Effector memory CD4-positive, alpha-beta T cell (primary cell): ENCODE data around the gene ZNF219.
"Not testable (repeated sequence)": the region's sequence is repeated elsewhere in the genome, so short reads cannot be mapped to it uniquely, and the experiment has no call there.

Source experiments
- DNase-seq, 3 donors: peaks; one replicate each; pipeline ENCODE4 v3.0.0-alpha.2; 2020
- H3K27ac ChIP-seq: 2 replicates; pipeline ENCODE4 v1.7.0; 2013; ENCODE audit warnings: mild to moderate bottlenecking, low read length, moderate library complexity; ENCODE audit not compliant: insufficient read depth, poor library complexity, severe bottlenecking
- H3K27me3 ChIP-seq: replicated peaks from 2 replicates; pipeline ENCODE4 v1.7.0; 2013; ENCODE audit warnings: mild to moderate bottlenecking, low read length; ENCODE audit not compliant: insufficient read depth, control insufficient read depth, poor library complexity, severe bottlenecking
- H3K36me3 ChIP-seq: 2 replicates; pipeline ENCODE4 v1.7.0; 2013; ENCODE audit warnings: mild to moderate bottlenecking, low read length, moderate library complexity; ENCODE audit not compliant: control insufficient read depth, insufficient read depth
- H3K4me1 ChIP-seq: 2 replicates; pipeline ENCODE4 v1.7.0; 2013; ENCODE audit warnings: low read length, mild to moderate bottlenecking; ENCODE audit not compliant: control insufficient read depth, insufficient read depth, poor library complexity, severe bottlenecking
- H3K4me3 ChIP-seq: 2 replicates; pipeline ENCODE4 v1.7.0; 2013; ENCODE audit warnings: low read length, low read depth, mild to moderate bottlenecking; ENCODE audit not compliant: insufficient read depth, poor library complexity, severe bottlenecking
- H3K9me3 ChIP-seq: 2 replicates; pipeline ENCODE4 v1.7.0; 2013; ENCODE audit warnings: mild to moderate bottlenecking, low read length, moderate library complexity; ENCODE audit not compliant: control insufficient read depth

The ZNF219 gene

DNA sequence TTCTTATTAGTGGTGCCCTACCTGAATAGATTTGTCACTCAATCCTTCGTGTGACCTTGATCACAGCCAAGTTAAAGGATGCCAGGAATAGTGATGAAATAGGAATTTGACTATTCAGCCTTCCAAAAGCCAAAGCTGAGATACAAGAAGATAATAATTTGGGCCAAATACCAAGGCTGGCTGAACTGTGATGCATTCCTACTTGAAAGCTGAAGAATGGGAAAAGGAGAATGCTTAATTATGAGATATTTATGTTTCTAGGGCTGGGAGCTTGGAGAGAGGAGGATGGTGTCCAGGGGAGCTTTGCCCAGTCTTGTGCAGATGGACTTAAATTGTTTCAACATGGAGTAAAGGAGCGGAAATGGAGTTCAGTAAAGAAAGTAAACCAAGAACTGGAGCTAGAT, 51.1 kb downstream of the ZNF219 start:
- no peaks in the 10 kb centered on the region for H3K9me3 ChIP-seq
- no peak overlapping the region for H3K27ac ChIP-seq
- H3K4me3 ChIP-seq = no peak overlapping the region
- H3K4me1 ChIP-seq = peaks cover 10% of the 10 kb centered on the region
- no peaks in the 10 kb centered on the region for H3K36me3 ChIP-seq
- H3K27me3 ChIP-seq = peaks cover 5% of the 10 kb centered on the region
- DNase-seq = no peak

GRCh38 chr14:21043974-21044618, 54.4 kb downstream of the ZNF219 start:
- DNase-seq = peak in 1 of 3 donors; percentile 6
- no peaks in the 10 kb centered on the region for H3K36me3 ChIP-seq
- H3K27ac ChIP-seq = peak overlapping the region; percentile 10
- peaks cover 10% of the 10 kb centered on the region for H3K4me1 ChIP-seq
- no peaks in the 10 kb centered on the region for H3K27me3 ChIP-seq
- no peaks in the 10 kb centered on the region for H3K9me3 ChIP-seq
- H3K4me3 ChIP-seq = no peak overlapping the region

GRCh38 chr14:21043387-21043973, 55.0 kb downstream of the ZNF219 start:
- peaks cover 10% of the 10 kb centered on the region for H3K4me1 ChIP-seq
- no peak for DNase-seq
- H3K9me3 ChIP-seq = no peaks in the 10 kb centered on the region

GRCh38 chr14:21042918-21043317, 55.5 kb downstream of the ZNF219 start:
- H3K4me3 ChIP-seq = no peak overlapping the region
- no peaks in the 10 kb centered on the region for H3K36me3 ChIP-seq
- no peaks in the 10 kb centered on the region for H3K27me3 ChIP-seq
- DNase-seq = no peak
- H3K4me1 ChIP-seq = peaks cover 10% of the 10 kb centered on the region
- no peaks in the 10 kb centered on the region for H3K9me3 ChIP-seq
- H3K27ac ChIP-seq = no peak overlapping the region

More at GRCh38 chr14:21043387-21043973, 55.0 kb downstream of the ZNF219 start:
- Histone ChIP-seq H3K36me3 (no peaks in the 10 kb centered on the region), H3K4me3 (no peak overlapping the region), H3K27me3 (no peaks in the 10 kb centered on the region), H3K27ac (no peak overlapping the region)

DNA sequence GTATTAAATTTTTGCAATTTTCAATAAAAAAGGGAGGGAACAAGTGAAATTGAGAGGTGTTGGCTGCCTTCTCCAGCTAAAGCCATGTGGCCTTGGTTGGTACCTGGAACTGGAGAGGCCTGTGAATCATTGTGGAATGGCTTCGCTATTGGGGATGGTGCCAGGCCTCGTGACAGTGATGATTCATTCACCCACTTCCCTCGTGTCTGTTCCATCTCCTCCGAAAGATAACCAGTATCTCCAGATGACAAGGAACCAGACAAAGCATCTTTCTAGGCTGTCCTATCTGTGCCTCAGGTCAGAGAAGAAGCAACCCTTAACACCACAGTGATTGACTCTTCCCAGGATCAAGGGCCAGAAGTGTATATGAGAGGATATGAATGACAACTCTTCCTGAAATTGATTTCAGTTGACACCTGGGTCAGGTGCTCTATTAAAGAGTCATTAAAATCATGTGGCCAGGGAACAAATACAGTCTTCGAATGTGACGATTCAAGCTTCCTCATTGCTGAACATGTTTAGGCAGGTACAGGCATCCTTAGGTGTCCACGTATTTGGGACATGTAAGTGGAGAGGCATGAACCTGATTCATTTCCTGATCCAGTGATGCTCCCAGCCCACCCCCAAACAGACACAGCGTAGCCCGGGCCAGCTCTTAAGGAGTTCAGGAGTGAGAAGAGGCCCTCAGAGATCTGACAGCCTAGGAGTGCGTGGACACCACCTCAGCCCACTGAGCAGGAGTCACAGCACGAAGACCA, 56.6 kb downstream of the ZNF219 start, which contains the start of gene RNASE7:
RNASE7 (plus strand) TSS at position 687 of the 758 bp plus-strand sequence. CDS start 631 bp downstream, outside the sequence.
- no peaks in the 10 kb centered on the region for H3K9me3 ChIP-seq
- H3K4me1 ChIP-seq = peaks cover 10% of the 10 kb centered on the region
- no peaks in the 10 kb centered on the region for H3K27me3 ChIP-seq
- no peak for DNase-seq
- no peak within 1 kb of the TSS for H3K4me3 ChIP-seq
- H3K27ac ChIP-seq = no peak within 1 kb of the TSS
- H3K36me3 ChIP-seq = no peaks in the 10 kb centered on the region

DNA sequence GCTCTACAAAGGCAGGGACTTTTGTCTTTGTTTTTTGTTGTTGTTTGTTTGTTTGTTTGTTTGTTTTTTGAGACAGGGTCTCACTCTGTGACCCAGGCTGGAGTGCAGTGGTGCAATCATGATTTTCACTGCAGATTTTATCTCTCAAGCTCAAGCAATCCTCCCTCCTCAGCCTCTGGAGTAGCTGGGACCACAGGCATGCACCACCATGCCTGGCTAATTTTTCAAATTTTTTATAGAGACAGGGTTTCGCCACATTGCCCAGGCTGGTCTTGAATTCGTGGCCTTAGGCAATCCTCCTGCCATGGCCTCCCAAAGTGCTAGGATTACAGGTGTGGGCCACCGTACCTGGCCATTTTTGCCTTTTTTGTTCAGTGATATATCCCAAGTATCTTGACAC, 57.5 kb downstream of the ZNF219 start:
- DNase-seq, H3K36me3 ChIP-seq, H3K4me1 ChIP-seq, H3K4me3 ChIP-seq, H3K27me3 ChIP-seq, H3K27ac ChIP-seq, H3K9me3 ChIP-seq: not testable (repeated sequence)

- no peaks in the 10 kb centered on the region for H3K27me3 ChIP-seq
- no peaks in the 10 kb centered on the region for H3K36me3 ChIP-seq
- no peak overlapping the region for H3K4me3 ChIP-seq
- H3K4me1 ChIP-seq = peaks cover 10% of the 10 kb centered on the region
- no peak for DNase-seq
- H3K27ac ChIP-seq = no peak overlapping the region
- no peaks in the 10 kb centered on the region for H3K9me3 ChIP-seq
Observed at GRCh38 chr14:21040370-21040925, 58.0 kb downstream of the ZNF219 start.
